ENCODE measurements around the gene TCF19. TPM values are rescaled to one million over a fixed set of nuclear protein-coding genes. Genes with fewer than 3 reads are reported as not detected.

TCF19 gene
- total and polyA plus RNA-seq, 10 of the 15 experiments (the other 5 are each of a cell fraction or from before 2014, with no cell fraction given), result 7.7 to 103 (median 53.3) TPM

GRCh38 chr6:31115941-31116560, 42.3 kb upstream of the TCF19 start:
- RAD21 ChIA-PET (ENCODE audit: unreplicated experiment), result interaction anchor here (1.0 kb wide), 1 partner anchor 11 kb away, joined by 3 read pairs; no protein-coding TSS in a partner anchor
- no TSS peak for BruUV-seq (replicated peaks)
- Histone ChIP-seq H3K4me1 (ENCODE audit: control insufficient read depth, insufficient read depth, low read length) (no peaks in the 10 kb centered on the region), H3K4me3 (no peak overlapping the region), H3K36me3 (ENCODE audit: control insufficient read depth in 2 of 2, insufficient read depth in 2 of 2, low read length in 1 of 2) (no peaks in the 10 kb centered on the region), H3K4me2 (ENCODE audit: control insufficient read depth, insufficient read depth) (no peak overlapping the region), H3K27me3 (replicated peaks in 1 of 2; ENCODE audit: control insufficient read depth in 2 of 2, insufficient read depth in 2 of 2, low read length in 1 of 2) (peaks cover 3% of the 10 kb centered on the region in 2 experiments; a peak in 3 of 4 replicates), H3K9me3 (replicated peaks; ENCODE audit: control insufficient read depth, insufficient read depth, low read length) (no peaks in the 10 kb centered on the region), H2AFZ (ENCODE audit: control insufficient read depth, low read depth, low read length) (no peak overlapping the region), H3K79me2 (ENCODE audit: control insufficient read depth, insufficient read depth, low read length) (no peaks in the 10 kb centered on the region), H3K9ac (ENCODE audit: control insufficient read depth, insufficient read depth, low read length) (no peak overlapping the region), H4K20me1 (ENCODE audit: control insufficient read depth, insufficient read depth) (no peaks in the 10 kb centered on the region), H3K27ac (ENCODE audit: control insufficient read depth, insufficient read depth) (no peak overlapping the region)
- TF ChIP-seq, protein P1, sequence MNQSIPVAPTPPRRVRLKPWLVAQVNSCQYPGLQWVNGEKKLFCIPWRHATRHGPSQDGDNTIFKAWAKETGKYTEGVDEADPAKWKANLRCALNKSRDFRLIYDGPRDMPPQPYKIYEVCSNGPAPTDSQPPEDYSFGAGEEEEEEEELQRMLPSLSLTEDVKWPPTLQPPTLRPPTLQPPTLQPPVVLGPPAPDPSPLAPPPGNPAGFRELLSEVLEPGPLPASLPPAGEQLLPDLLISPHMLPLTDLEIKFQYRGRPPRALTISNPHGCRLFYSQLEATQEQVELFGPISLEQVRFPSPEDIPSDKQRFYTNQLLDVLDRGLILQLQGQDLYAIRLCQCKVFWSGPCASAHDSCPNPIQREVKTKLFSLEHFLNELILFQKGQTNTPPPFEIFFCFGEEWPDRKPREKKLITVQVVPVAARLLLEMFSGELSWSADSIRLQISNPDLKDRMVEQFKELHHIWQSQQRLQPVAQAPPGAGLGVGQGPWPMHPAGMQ (IDR thresholded peaks at IDR 0.05; ENCODE audit: borderline replicate concordance), result no peak
- TF ChIP-seq ZNF384 (IDR thresholded peaks at IDR 0.05; ENCODE audit: borderline replicate concordance, low read depth, low read length) (no peak), E4F1 (IDR thresholded peaks at IDR 0.05; ENCODE audit: borderline replicate concordance, partially characterized antibody) (no peak), JUND (IDR thresholded peaks at IDR 0.05; ENCODE audit: low read depth, low read length) (no peak), BHLHE40 (IDR thresholded peaks at IDR 0.05; ENCODE audit: borderline replicate concordance in 1 of 2, low read depth in 2 of 2, low read length in 1 of 2) (no peak), IKZF2 (IDR thresholded peaks at IDR 0.05) (no peak)
- TF ChIP-seq, protein P2, sequence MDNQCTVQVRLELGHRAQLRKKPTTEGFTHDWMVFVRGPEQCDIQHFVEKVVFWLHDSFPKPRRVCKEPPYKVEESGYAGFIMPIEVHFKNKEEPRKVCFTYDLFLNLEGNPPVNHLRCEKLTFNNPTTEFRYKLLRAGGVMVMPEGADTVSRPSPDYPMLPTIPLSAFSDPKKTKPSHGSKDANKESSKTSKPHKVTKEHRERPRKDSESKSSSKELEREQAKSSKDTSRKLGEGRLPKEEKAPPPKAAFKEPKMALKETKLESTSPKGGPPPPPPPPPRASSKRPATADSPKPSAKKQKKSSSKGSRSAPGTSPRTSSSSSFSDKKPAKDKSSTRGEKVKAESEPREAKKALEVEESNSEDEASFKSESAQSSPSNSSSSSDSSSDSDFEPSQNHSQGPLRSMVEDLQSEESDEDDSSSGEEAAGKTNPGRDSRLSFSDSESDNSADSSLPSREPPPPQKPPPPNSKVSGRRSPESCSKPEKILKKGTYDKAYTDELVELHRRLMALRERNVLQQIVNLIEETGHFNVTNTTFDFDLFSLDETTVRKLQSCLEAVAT (IDR thresholded peaks at IDR 0.05), result no peak
- POLR2A ChIA-PET, result no interaction called here
- DNase-seq (ENCODE audit: low read depth, low spot score) (no peak), ATAC-seq (no peak), FAIRE-seq (no peak)
- WGBS (ENCODE audit: insufficient coverage, insufficient replicate concordance, low lambda C conversion rate, missing lambda C conversion rate), result 32% methylated on average over 12 of the region's 12 CpGs
- in situ Hi-C loops (cut with MboI), result no loop called here
- SMC1A ChIA-PET (ENCODE audit: uncharacterized antibody, unreplicated experiment), result interaction anchor here (1.0 kb wide), 2 partner anchors 16 to 29 kb away, joined by 3 to 5 read pairs; no protein-coding TSS in a partner anchor
- CTCF ChIA-PET, result interaction anchor here (1.0 to 3.0 kb wide), 4 partner anchors 11 to 36 kb away, joined by 3 to 11 read pairs (median 6); no protein-coding TSS in a partner anchor
- intact Hi-C loops (cut with micrococcal nuclease; ENCODE audit: unreplicated experiment), result no loop called here

Data from GM12878 (cell line).